ENCODE measurements around the gene FRAT2. TPM values are rescaled to one million over a fixed set of nuclear protein-coding genes. Genes with fewer than 3 reads are reported as not detected.
"Not testable (repeated sequence)": the region's sequence is repeated elsewhere in the genome, so short reads cannot be mapped to it uniquely, and the experiment has no call there.

The FRAT2 gene
- polyA plus RNA-seq, 1 donor from 2014 or later, result 7.3 TPM

DNA sequence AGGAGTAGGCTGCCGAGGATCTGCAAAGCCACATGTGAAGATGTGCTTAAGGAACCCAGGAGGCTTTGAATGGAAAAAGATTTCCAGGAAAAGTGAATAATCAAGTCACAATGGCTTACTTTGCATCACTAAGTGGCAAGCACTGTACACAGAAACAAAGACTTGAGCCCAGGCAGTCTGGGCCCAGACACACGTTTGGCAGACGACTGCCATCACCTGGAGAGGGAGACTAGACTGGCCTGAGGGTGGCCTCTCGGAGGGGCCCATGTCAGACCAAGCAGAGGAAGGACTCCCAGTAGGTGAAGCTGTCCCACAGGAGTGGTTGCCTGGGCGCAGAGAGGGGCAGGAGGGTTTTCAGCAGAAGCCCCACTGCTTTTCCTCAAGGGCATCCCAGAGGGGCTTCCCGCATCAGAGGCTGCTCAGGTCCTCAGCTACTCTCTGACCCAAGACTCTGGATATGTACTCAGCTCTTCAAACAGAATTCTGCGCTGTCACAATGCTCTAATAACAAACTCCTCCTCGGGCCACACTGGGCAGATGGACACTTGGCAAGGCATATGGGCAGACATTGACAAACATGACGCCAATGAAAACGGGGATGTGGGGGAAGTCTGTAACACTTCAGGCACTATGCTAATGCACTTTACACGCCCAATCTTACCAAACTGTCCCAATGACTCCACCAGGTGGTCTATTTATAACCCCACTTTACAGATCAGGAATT lies 27.9 kb upstream of the FRAT2 start:
- peak overlapping the region in 2 of 3 donors; percentile 66 to 84 for H3K27ac Mint-ChIP-seq
- peaks cover 12% of the 10 kb centered on the region for H3K36me3 Mint-ChIP-seq
- H3K4me3 Mint-ChIP-seq, result no peak overlapping the region
- peaks cover 17 to 25% (median 20%) of the 10 kb centered on the region in 3 donors for H3K4me1 Mint-ChIP-seq
- no peaks in the 10 kb centered on the region for H3K9me3 Mint-ChIP-seq
- H3K27me3 Mint-ChIP-seq, result no peaks in the 10 kb centered on the region

DNA sequence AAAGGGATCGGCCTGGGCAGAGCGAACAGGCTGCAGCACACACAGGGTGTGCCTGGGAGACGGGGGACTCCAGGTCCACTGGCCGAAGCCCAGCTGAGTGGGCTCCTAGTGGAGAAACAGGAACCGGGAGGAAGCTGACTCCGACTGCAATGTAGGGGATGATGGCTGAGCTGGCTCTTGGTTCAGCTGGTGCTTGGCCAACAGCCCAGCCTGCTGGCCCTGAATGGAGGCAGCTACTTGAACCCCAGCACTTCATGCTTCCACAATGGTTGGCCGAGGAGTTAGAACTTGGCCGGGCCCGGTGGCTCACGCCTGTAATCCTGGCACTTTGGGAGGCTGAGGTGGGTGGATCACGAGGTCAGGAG lies 27.0 kb upstream of the FRAT2 start:
- Mint-ChIP-seq H3K27ac (no peak overlapping the region), H3K36me3 (peaks cover 15% of the 10 kb centered on the region), H3K9me3 (no peaks in the 10 kb centered on the region), H3K4me3 (no peak overlapping the region), H3K27me3 (no peaks in the 10 kb centered on the region), H3K4me1 (peaks cover 15 to 21% (median 20%) of the 10 kb centered on the region in 3 donors)

DNA sequence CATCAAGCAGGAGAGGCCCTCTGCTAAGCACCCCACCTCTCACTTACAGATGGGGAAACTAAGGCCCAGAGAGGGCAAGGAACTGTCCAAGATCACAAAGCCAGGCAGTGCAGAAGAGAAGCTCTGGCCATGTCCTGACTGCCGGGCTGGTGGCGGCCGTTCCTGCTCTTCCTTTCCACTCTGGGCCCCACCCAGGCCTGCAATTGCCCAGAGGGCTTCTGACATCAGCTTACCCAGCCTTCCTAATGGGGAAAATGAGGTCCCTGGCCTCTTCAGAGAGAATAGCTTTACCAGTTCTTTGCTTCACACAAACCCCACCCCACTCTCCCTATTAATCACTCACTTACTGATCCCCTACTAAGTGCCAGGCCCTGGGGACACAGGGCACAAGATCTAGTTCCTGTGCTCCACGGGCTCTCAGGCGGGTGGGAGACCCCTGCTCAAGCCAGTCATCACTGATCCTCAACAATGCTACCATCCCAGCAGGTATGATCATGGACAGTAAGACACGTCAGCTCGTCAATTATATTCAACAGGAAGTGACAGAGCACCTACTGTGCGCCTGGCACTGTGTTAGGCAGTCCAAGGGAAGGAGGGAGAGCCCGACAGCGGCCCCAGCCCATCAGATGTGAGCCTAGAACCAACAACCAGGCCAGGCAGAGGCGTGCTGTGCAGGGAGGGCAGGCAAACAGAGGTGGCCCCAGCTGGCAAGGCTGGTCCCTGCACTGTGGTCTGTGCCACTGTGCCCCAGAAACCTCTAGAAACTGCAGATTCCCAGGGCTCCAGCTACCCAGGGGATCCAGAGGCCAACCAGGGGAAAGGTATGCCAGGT lies 26.4 kb upstream of the FRAT2 start:
- H3K27me3 Mint-ChIP-seq, result no peaks in the 10 kb centered on the region
- peaks cover 15% of the 10 kb centered on the region for H3K36me3 Mint-ChIP-seq
- peak overlapping the region in 1 of 3 donors; percentile 90 for H3K27ac Mint-ChIP-seq
- peaks cover 10 to 19% (median 18%) of the 10 kb centered on the region in 3 donors for H3K4me1 Mint-ChIP-seq
- H3K9me3 Mint-ChIP-seq, result no peaks in the 10 kb centered on the region
- H3K4me3 Mint-ChIP-seq, result no peak overlapping the region

DNA sequence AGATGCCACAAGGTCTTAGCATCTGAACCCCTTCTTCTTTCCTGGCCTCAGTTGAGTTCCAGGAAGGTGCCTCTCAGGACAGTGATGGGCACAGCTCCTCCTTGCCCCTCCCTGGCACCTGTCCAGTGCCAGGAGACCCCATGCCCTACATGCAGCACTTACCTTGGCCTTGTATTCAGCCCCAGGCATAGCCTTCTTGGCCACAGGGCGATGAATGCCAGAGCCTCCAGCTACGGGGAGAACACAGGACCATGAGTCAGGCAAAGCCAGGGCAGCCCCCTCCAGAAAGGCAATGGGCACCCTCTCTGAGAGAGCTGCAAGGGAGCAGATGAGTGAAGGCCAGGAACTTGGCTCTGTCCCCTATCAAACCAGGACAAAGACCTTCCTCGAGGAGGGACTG lies 24.3 kb upstream of the FRAT2 start:
- Mint-ChIP-seq H3K27me3 (no peaks in the 10 kb centered on the region), H3K27ac (peak overlapping the region in 1 of 3 donors; percentile 24), H3K36me3 (peaks cover 7% of the 10 kb centered on the region), H3K4me3 (no peak overlapping the region), H3K9me3 (no peaks in the 10 kb centered on the region), H3K4me1 (peaks cover 0 to 4% (median 0%) of the 10 kb centered on the region in 3 donors)

DNA sequence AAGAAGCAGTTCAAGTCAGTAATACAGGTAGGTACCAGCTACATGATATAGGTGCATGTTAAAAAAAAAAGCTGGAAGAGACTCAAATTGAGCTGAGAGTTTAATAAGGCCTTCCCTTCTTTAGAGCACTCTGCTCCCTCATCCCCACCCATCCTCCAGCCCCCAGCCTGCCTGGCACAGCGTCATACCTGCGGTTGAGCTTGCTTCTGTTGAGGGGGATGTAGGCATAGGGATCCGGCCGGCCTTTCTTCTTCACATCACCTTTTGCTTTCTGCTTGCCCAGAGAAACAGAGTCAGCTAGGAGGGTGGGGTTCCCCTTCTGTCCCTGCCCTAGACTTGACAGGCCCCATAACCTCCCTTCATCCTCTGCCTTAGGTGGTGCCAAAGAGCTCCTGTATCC lies 23.8 kb upstream of the FRAT2 start:
- no peak overlapping the region for H3K27ac Mint-ChIP-seq
- peaks cover 7% of the 10 kb centered on the region for H3K36me3 Mint-ChIP-seq

DNA sequence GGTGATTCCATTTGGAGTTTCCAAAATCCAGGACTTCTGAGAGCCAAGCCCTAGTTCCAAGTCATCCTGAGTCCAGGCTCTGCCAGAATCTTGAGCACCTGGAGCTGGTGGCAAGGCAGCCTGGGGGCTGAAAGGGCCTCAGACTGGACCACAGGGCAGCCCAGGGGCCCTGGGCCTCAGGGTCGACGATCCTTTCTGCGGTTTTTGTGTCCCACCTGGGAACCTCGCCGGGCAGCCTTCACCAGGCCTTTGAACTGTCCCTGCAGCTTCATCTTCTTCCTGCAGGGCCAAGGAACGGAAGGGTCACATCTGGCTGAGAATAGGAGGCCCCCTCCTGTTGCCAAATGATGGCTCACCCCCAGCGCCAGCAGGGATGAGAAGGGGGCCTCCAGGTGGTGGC lies 22.4 kb upstream of the FRAT2 start:
- no peak overlapping the region for H3K27ac Mint-ChIP-seq
- peaks cover 7% of the 10 kb centered on the region for H3K36me3 Mint-ChIP-seq
- H3K9me3 Mint-ChIP-seq, result no peaks in the 10 kb centered on the region
- H3K4me3 Mint-ChIP-seq, result no peak overlapping the region
- H3K27me3 Mint-ChIP-seq, result no peaks in the 10 kb centered on the region
- no peaks in the 10 kb centered on the region for H3K4me1 Mint-ChIP-seq

More for the DNA sequence above, 23.8 kb upstream of the FRAT2 start:
- H3K4me1 Mint-ChIP-seq, result peaks cover 0 to 4% (median 0%) of the 10 kb centered on the region in 3 donors
- no peaks in the 10 kb centered on the region for H3K27me3 Mint-ChIP-seq
- H3K4me3 Mint-ChIP-seq, result no peak overlapping the region
- no peaks in the 10 kb centered on the region for H3K9me3 Mint-ChIP-seq

DNA sequence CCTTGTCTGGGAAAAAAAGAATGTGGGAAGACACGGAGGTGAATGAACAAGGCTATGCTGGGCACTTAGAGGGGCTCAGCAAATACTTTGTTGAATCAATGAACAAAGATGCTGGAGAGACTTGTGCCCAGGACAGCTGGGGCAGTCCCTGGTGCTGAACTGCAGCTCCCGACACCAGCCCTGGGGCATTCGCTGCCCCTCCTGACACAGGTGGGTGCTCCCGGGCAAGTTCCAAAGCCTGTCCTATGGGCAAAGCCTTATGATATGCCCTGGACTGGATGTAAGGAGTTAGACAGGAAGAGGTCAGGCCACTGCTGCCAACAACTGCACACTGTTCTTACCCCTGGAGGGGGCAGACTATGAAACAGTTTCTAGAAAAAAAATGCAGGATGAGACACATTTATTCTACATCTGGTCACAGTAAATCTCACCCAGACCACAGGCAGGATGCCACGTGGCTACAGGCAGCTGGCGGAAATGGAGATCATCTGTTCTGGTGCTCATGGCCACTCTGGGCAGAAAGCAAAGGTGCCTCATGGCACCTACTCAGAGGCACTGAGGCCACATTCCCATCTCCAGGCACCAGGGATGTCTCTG lies 21.9 kb upstream of the FRAT2 start:
- Mint-ChIP-seq H3K36me3 (peaks cover 7% of the 10 kb centered on the region), H3K4me1 (no peaks in the 10 kb centered on the region), H3K27me3 (no peaks in the 10 kb centered on the region), H3K27ac (peak overlapping the region in 1 of 3 donors; percentile 63), H3K4me3 (no peak overlapping the region), H3K9me3 (no peaks in the 10 kb centered on the region)

DNA sequence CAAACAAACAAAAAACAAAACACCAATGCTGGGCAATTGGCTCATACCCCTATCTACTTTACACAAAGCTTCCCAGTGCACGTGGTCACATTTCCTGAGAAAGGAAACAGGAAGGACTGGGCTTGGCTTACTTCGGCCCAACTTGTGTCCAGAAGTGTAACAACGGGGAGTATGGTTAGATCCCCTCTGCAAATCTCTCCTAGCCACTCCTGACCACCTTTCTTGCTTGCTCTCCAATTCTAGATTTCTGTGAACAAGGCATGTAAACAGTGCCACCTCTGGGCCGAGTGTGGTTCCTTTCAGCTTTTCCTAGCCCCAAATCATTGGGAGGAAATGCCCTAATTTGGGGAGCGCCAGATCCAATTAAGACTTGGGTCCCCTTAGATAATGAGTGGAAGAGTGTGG lies 21.0 kb upstream of the FRAT2 start:
- peaks cover 6% of the 10 kb centered on the region for H3K36me3 Mint-ChIP-seq
- no peaks in the 10 kb centered on the region for H3K27me3 Mint-ChIP-seq
- peak overlapping the region in 1 of 3 donors; percentile 63 for H3K27ac Mint-ChIP-seq
- H3K4me3 Mint-ChIP-seq, result no peak overlapping the region
- H3K4me1 Mint-ChIP-seq, result no peaks in the 10 kb centered on the region
- H3K9me3 Mint-ChIP-seq, result no peaks in the 10 kb centered on the region

DNA sequence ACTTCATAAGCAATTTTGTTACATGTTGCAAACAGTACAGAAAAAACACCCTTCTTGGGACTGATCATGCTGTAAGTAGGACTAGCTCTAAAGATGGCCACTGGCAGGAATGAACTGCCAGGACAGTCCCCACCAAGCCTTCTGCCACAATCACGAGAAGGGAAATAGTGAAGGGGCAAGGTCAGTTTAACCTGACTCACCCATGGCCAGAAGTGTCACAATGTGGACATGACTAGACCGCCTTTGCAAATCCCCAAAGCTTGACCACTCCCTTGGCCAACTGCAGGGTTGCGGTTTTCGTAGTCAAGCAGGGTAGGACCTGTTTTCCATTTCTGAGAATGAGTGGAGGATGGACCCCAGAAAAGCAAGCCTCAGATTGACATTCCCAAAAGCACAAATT lies 19.4 kb upstream of the FRAT2 start:
- Mint-ChIP-seq H3K4me3 (no peak overlapping the region), H3K27ac (no peak overlapping the region), H3K9me3 (no peaks in the 10 kb centered on the region), H3K27me3 (no peaks in the 10 kb centered on the region), H3K36me3 (peaks cover 5% of the 10 kb centered on the region), H3K4me1 (no peaks in the 10 kb centered on the region)

DNA sequence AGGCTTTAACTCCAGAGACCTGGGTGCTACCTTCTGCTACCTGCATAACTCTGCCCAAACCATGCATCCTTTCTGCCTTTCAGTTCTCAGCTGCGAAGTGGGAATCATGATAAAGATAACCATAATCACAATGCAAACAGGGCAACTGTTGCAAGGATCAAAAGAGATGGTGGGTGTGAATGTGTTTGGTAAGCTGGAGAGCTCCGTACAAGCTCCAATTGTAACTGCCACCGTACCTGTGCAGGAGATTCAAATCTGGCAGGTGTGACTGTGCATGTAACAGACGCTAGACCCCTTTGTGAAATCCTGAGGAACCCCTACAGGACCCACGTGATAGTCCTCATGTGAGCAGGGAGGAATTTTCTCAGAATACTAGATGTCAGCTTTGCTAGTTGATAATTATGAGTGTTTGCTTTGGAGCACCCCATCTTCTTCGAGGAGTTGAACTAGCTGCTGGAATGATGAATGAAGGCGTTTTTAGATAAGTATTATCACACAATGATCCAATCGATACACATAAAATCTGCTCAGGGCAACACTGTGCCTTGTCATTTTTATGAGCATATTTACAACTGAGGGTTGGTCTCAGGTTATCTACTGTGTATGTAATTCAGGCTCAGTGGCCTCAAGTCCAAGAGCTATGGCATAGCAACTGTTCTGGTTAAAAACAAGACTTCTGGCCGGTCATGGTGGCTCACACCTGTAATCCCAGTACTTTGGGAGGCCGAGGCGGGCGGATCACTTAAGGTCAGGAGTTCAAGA lies 15.4 kb upstream of the FRAT2 start:
- Mint-ChIP-seq H3K27me3 (no peaks in the 10 kb centered on the region), H3K36me3 (no peaks in the 10 kb centered on the region), H3K4me3 (no peak overlapping the region), H3K9me3 (no peaks in the 10 kb centered on the region), H3K27ac (peak overlapping the region in 1 of 3 donors; percentile 16), H3K4me1 (no peaks in the 10 kb centered on the region)

DNA sequence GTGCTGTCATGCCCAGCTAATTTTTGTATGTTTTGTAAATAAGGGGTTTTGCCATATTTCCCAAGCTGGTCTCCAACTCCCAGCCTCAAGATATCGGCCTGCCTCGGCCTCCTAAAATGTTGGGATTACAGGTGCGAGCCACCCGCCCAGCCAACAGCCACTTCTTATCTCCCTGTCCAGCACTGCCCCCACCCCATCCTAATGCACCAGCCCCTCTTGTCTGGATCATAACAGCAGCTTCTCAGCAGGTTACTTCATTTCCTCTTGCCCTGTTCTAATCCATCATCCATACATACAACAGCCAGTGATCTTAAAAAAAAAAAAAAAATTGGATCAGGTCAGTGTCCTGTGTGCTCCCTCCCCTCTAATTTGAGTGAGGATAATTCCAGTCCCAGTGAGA lies 12.8 kb upstream of the FRAT2 start:
- H3K9me3 Mint-ChIP-seq, result no peaks in the 10 kb centered on the region
- H3K27ac Mint-ChIP-seq, result peak overlapping the region in 1 of 3 donors; percentile 53
- H3K4me1 Mint-ChIP-seq, result no peaks in the 10 kb centered on the region
- H3K27me3 Mint-ChIP-seq, result no peaks in the 10 kb centered on the region
- no peaks in the 10 kb centered on the region for H3K36me3 Mint-ChIP-seq
- H3K4me3 Mint-ChIP-seq, result no peak overlapping the region

DNA sequence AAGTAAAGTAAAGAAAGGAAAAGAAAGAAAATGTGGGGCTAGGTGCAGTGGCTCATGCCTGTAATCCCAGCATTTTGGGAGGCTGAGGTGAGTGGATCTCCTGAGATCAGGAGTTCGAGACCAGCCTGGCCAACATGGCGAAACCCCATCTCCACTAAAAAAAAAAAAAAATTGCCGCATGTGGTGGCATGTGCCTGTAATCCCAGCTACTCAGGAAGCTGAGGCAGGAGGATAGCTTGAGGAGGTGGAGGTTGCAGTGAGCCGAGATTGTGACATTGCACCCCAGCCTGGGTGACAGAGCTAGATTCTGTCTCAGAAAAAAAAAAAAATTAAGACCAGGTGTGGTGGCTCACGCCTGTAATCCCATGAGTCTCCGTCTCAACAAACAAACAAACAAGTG lies 9.1 kb upstream of the FRAT2 start:
- not testable (repeated sequence) for H3K27me3 Mint-ChIP-seq, H3K27ac Mint-ChIP-seq, H3K36me3 Mint-ChIP-seq, H3K9me3 Mint-ChIP-seq, H3K4me3 Mint-ChIP-seq, H3K4me1 Mint-ChIP-seq

DNA sequence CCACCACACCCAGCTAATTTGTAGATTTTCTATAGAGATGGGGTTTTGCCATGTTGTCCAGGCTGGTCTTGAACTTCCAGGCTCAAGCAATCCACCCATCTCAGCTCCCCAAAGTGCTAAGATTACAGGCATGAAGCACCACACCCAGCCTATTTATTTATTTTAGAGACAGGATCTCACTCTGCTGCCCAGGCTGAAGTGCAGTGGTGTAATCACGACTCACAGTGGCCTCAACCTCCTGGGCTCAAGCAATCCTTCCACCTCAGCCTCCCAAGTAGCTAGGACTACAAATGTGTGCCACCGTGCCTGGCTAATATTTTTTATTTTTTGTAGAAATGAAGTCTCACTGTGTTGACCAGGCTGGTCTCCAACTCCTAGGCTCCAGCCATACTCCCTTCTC lies 6.9 kb upstream of the FRAT2 start:
- no peak overlapping the region for H3K27ac Mint-ChIP-seq

DNA sequence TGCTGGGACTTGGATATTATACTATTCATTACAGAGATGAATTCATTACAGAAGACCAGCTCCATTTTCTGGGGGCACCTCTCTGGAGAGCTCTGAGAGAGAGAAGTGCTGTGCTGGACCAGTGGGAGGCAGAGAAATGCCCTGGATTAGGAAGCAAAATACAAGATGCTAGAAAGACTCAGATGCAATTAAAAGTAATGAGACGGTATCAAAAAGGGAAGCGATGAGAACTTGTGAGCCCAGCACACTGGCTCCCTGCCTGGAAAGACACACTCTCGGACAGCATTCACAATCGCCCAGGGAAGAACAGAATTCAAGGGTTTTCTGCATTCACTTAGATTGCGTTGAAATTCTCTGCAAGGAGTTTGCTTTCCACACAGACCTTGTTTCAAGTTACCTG lies 3.5 kb upstream of the FRAT2 start:
- H3K36me3 Mint-ChIP-seq, result peaks cover 3% of the 10 kb centered on the region
- no peaks in the 10 kb centered on the region for H3K27me3 Mint-ChIP-seq
- H3K27ac Mint-ChIP-seq, result peak overlapping the region; percentile 0 to 99 (median 9)
- no peaks in the 10 kb centered on the region for H3K9me3 Mint-ChIP-seq
- peaks cover 9 to 24% (median 16%) of the 10 kb centered on the region in 3 donors for H3K4me1 Mint-ChIP-seq
- peak overlapping the region in 1 of 4 donors; percentile 95 for H3K4me3 Mint-ChIP-seq

More for the DNA sequence above, 6.9 kb upstream of the FRAT2 start:
- Mint-ChIP-seq H3K9me3 (no peaks in the 10 kb centered on the region), H3K4me3 (peak overlapping the region in 1 of 4 donors; percentile 29), H3K4me1 (peaks cover 0 to 10% (median 4%) of the 10 kb centered on the region in 3 donors), H3K36me3 (no peaks in the 10 kb centered on the region), H3K27me3 (no peaks in the 10 kb centered on the region)
